OCI-LY3 (cell line): Measurements from ENCODE around the gene ANKRD44.

Experiments used
- EZH2phosphoT487 ChIP-seq: fragments of 200-600 bp; shearing (Covaris generic); IDR thresholded peaks from 2 replicates; pipeline ENCODE4 v1.6.1; 2018; ENCODE audit warnings: antibody characterized with exemption, mixed run types, low read depth
- TF ChIP-seq, protein P1 (sequence below): fragments of 200-600, 300-600 bp; sonication (generic); IDR thresholded peaks from 2 replicates; pipeline ENCODE4 v1.5.1; 2014; ENCODE audit warnings: antibody characterized with exemption, low read length, low read depth

GRCh38 chr2:197167608-197168314, 142.8 kb downstream of the ANKRD44 start:
- TF ChIP-seq, protein P1, sequence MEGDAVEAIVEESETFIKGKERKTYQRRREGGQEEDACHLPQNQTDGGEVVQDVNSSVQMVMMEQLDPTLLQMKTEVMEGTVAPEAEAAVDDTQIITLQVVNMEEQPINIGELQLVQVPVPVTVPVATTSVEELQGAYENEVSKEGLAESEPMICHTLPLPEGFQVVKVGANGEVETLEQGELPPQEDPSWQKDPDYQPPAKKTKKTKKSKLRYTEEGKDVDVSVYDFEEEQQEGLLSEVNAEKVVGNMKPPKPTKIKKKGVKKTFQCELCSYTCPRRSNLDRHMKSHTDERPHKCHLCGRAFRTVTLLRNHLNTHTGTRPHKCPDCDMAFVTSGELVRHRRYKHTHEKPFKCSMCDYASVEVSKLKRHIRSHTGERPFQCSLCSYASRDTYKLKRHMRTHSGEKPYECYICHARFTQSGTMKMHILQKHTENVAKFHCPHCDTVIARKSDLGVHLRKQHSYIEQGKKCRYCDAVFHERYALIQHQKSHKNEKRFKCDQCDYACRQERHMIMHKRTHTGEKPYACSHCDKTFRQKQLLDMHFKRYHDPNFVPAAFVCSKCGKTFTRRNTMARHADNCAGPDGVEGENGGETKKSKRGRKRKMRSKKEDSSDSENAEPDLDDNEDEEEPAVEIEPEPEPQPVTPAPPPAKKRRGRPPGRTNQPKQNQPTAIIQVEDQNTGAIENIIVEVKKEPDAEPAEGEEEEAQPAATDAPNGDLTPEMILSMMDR: no peak
- no peak for TF ChIP-seq EZH2phosphoT487
